Thoracic aorta (tissue), 2 donors: Measurements from ENCODE around the gene AZIN2. TPM values are rescaled to one million over a fixed set of nuclear protein-coding genes. Genes with fewer than 3 reads are reported as not detected.

Experiments
- ATAC-seq: fragments of 150-250 bp; one replicate; pipeline ENCODE4 v1.8.0; 2017; ENCODE audit warnings: low read depth; ENCODE audit not compliant: insufficient number of reproducible peaks, low FRiP score
- DNase-seq: peaks from one replicate; pipeline ENCODE4 v3.0.0-alpha.2; 2020; ENCODE audit warnings: low spot score
- H3K27ac ChIP-seq, 2 donors: fragments of 200-600 bp; sonication (generic); 1 replicate in 1 of 2; 2 replicates in 1 of 2; pipeline ENCODE4 v1.5.1; 2016; ENCODE audit warnings: mild to moderate bottlenecking in 2 of 2, moderate library complexity in 2 of 2
- H3K27me3 ChIP-seq: fragments of 200-600 bp; sonication (generic); replicated peaks from 2 replicates; pipeline ENCODE4 v1.6.0; 2016; ENCODE audit warnings: mild to moderate bottlenecking; ENCODE audit not compliant: insufficient read depth
- H3K36me3 ChIP-seq: fragments of 200-600 bp; sonication (generic); one replicate; pipeline ENCODE4 v1.5.1; 2016
- H3K4me1 ChIP-seq, 2 donors: fragments of 200-600 bp; sonication (generic); 1 replicate in 1 of 2; 2 replicates in 1 of 2; pipeline versions ENCODE4 v1.5.1 to v1.6.0; 2016; ENCODE audit warnings: low read depth in 2 of 2, mild to moderate bottlenecking in 1 of 2; ENCODE audit not compliant: control insufficient read depth in 1 of 2
- H3K4me3 ChIP-seq: fragments of 200-600 bp; sonication (generic); 2 replicates; pipeline ENCODE4 v1.5.1; 2016; ENCODE audit warnings: mild to moderate bottlenecking
- H3K9me3 ChIP-seq: fragments of 200-600 bp; sonication (generic); 2 replicates; pipeline ENCODE4 v1.5.1; 2016
- CTCF ChIP-seq: fragments of 200-600 bp; sonication (generic); IDR thresholded peaks from one replicate; pipeline ENCODE4 v1.5.1; 2019; ENCODE audit warnings: antibody characterized with exemption
- total RNA-seq, 2 donors: library from RNA; depleted of rRNA; stranded (reverse); fragments of >200 nt; gene quantifications; one replicate each; pipeline versions ENCODE4 v1.1.0 to v1.2.3, GENCODE V29; 2016

The AZIN2 gene
- total RNA-seq, 2 donors from 2014 or later, result 5.6 to 6.2 TPM

- Histone ChIP-seq H3K27me3 (no peaks in the 10 kb centered on the region), H3K27ac (no peak overlapping the region), H3K36me3 (no peaks in the 10 kb centered on the region), H3K4me3 (no peak overlapping the region), H3K4me1 (no peaks in the 10 kb centered on the region), H3K9me3 (no peaks in the 10 kb centered on the region)
- no peak for TF ChIP-seq CTCF
- ATAC-seq, result no peak
- no peak for DNase-seq
Observed at GRCh38 chr1:33117440-33118085, 36.6 kb downstream of the AZIN2 start.

- H3K27me3 ChIP-seq, result no peaks in the 10 kb centered on the region
- no peaks in the 10 kb centered on the region for H3K9me3 ChIP-seq
- DNase-seq (no peak), ATAC-seq (no peak)
- H3K27ac ChIP-seq, result no peak overlapping the region
- H3K4me1 ChIP-seq, result no peaks in the 10 kb centered on the region
- H3K4me3 ChIP-seq, result no peak overlapping the region
- H3K36me3 ChIP-seq, result no peaks in the 10 kb centered on the region
- no peak for TF ChIP-seq CTCF
Observed at GRCh38 chr1:33118274-33118673, 37.3 kb downstream of the AZIN2 start.

- ATAC-seq, result no peak
- H3K27ac ChIP-seq, result no peak overlapping the region
Observed at GRCh38 chr1:33119050-33119449, 38.1 kb downstream of the AZIN2 start.

GRCh38 chr1:33119532-33120217 lies 38.7 kb downstream of the AZIN2 start:
- ATAC-seq, result no peak
- no peaks in the 10 kb centered on the region for H3K27me3 ChIP-seq
- H3K9me3 ChIP-seq, result no peaks in the 10 kb centered on the region
- no peak overlapping the region for H3K27ac ChIP-seq
- DNase-seq, result no peak
- no peak for TF ChIP-seq CTCF
- H3K4me3 ChIP-seq, result no peak overlapping the region
- no peaks in the 10 kb centered on the region for H3K4me1 ChIP-seq
- H3K36me3 ChIP-seq, result no peaks in the 10 kb centered on the region

More at GRCh38 chr1:33119050-33119449, 38.1 kb downstream of the AZIN2 start:
- DNase-seq, result no peak
- Histone ChIP-seq H3K4me3 (no peak overlapping the region), H3K4me1 (no peaks in the 10 kb centered on the region), H3K9me3 (no peaks in the 10 kb centered on the region), H3K36me3 (no peaks in the 10 kb centered on the region), H3K27me3 (no peaks in the 10 kb centered on the region)
- TF ChIP-seq CTCF, result no peak

- Histone ChIP-seq H3K36me3 (no peaks in the 10 kb centered on the region), H3K9me3 (no peaks in the 10 kb centered on the region), H3K27ac (no peak overlapping the region), H3K4me3 (no peak overlapping the region), H3K27me3 (no peaks in the 10 kb centered on the region), H3K4me1 (no peaks in the 10 kb centered on the region)
- ATAC-seq, result no peak
- TF ChIP-seq CTCF, result no peak
- DNase-seq, result no peak
Observed at GRCh38 chr1:33120436-33121231, 39.7 kb downstream of the AZIN2 start.
